ENCODE measurements around the gene SYNGR3.

SYNGR3 gene

DNA sequence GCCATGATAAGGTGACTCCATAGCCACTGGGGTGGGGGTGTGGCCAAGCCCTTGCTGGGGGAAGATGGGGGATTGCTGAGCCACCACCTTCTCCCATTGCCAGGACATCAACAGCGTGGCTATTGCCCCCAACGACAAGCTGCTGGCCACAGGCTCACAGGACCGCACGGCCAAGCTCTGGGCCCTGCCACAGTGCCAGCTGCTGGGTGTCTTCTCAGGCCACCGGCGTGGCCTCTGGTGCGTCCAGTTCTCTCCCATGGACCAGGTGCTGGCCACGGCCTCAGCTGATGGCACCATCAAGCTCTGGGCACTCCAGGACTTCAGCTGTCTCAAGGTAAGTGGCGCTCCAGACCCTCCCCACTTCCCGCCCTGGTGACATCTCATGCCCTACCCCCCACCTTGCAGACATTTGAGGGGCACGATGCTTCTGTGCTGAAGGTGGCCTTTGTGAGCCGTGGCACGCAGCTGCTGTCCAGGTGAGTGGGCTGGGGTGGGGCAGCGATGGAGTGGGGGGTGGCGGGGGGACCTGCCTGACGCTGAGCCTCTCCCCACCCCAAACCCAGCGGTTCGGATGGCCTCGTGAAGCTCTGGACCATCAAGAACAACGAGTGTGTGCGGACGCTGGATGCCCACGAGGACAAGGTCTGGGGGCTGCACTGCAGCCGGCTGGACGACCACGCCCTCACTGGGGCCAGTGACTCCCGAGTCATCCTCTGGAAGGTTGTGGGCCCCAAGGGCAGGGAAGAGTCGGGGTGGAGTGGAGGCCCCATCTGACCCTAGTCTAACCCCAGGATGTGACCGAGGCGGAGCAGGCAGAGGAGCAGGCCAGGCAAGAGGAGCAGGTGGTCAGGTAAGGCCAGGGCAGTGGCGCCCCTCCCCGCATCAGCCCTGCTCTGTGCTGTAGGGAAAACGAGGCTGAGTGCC is 12.6 kb upstream of the SYNGR3 start:
- DNase-seq, result no peak

- no peak for DNase-seq
Measured at GRCh38 chr16:1977875-1978268, 11.9 kb upstream of the SYNGR3 start.

DNA sequence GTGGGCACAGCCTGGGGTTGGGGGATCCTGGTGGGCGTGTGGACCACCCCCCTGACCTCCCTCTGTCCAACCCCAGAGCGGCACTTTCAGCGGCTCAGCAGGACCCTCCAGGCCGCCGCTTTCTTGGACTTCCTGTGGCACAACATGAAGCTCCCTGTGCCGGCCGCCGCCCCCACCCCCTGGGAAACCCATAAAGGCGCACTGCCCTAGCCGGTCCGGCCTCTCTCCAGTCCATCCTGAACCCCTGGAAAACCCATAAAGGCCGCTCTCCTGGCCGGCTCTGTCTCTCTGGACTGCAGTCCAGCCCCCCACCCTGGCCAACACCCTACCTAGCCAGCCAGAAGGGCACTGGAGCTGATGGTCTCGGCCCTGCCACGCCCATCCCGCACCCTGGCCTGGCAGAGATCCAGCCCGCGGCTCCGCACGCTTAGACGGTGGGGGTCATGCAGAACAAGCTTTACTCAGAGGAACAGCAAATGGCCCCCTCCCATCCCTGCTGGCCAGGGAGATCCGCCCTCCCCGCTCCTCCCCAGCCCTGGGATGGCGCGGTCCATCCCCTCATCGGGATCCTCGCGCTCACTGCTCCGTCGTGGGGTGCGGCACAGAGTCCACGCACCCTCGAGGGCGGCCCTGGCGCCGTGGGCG is 11.2 kb upstream of the SYNGR3 start:
- DNase-seq, result no peak

DNA sequence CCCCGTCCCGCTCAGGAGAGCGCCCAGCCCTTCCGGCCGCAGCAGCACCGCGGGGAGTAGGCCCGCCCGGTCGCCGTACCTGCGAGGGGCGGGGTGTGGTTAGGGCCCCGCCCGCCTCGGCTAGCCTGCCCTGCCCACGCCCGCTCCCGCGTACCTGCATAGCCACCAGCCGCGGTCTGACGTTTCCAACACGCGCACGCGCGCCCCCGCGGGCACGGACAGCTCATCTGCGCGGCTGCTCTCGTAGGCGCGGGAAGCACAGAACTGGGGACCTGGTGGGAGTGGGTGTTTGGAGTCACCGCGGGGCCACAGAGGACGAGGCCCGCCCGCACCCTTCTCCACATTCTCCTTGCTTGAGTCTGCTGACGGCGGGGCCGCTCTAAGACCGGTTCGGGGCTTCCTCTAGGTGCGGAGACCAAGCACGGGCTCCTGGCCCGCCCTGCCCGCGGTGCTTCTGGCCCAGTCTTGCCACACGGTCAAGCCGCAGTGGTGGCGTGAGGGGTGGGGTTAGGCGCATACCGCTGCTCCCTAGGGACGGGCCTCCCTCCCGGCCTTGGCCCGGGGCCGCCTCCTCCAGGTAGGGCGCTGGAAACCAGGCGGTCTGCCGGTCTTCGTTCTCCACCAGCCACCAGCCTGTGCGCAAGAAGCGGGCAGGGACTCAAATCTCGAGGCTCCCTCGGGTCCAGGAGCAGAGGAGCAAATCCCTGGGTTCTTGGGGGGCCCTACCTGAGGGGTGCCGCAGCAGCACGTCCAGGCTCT is 10.3 kb upstream of the SYNGR3 start:
- DNase-seq, result peak in 1 of 2 donors; percentile 52

- no peak for DNase-seq
Measured at GRCh38 chr16:1980030-1980769, 9.6 kb upstream of the SYNGR3 start.

DNA sequence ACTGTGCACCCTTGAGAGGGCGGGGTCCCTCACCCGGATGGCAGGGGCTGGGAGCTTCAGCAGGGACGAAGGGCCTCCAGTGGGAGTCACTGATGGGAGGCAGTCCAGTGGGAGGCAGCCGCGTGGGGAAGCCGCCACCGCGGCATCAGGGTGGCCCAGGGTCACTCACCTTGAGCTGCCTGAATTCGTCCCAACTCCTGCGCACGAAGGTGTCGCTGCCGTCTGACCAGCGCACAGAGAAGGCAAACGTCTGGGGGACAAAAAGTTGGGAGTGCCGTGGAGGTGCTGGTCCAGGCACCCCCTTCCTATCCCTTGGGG is 9.0 kb upstream of the SYNGR3 start:
- DNase-seq, result no peak

DNA sequence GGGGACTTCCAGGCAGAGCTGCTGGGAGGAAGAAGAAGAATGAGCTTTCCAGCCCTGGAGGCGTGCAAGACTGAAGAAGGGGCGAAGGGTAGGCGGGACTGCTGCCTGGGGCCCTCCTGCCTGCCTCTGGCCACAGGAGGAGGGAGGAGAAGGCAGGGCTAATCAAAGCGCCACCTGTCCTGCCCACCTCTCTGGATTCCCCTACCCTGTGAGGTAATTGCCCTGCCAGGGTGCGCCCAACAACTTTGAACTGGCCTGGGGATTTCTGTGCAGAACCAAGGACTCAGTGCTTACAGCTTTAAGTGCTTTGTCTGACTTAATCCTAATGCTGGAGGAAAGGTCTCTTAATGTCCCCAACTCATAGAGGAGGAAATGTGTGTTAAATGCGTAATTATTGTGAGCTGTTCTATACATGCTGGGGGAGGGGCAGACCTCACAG is 8.4 kb upstream of the SYNGR3 start, which contains the start of gene NOXO1:
Gene NOXO1, minus strand, starts transcription at position 72 of the 439 bp plus-strand sequence. CDS start 290 bp downstream, outside the sequence.
- DNase-seq, result no peak

- no peak for DNase-seq
Measured at GRCh38 chr16:1982013-1982433, 7.7 kb upstream of the SYNGR3 start.

DNA sequence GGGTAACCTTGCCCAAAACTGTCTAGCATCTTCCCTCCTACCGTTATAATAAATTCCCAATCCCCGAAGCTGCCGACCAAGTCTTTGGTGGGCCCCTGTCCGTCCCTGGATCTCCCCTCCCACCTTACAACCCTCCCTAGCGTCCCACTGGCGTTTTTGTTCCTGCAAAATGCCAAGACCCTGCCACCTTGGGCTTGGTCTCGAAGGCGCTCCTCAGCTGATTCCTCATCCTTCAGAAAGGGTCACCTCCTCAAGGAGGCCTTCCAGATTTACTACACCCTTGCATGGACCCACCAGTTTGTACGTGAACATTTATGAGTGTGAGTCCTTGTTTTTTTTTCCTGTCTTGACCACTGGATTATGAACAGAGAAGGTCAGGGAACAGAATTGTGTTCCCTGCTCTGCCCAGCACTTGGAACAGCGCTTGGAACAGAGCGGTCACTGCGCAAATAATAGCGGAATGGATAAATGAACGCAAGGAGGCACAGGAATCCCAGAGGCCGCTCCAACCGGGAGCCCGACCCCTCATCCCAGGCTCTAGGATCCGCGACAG is 6.7 kb upstream of the SYNGR3 start:
- no peak for DNase-seq

GRCh38 chr16:1983544-1984346 is 6.0 kb upstream of the SYNGR3 start, which contains the start of gene GFER:
GFER (plus strand) TSS chr16:1984193; CDS start chr16:1984219, 26 bp downstream.
- peak; percentile 82 to 83 for DNase-seq

DNA sequence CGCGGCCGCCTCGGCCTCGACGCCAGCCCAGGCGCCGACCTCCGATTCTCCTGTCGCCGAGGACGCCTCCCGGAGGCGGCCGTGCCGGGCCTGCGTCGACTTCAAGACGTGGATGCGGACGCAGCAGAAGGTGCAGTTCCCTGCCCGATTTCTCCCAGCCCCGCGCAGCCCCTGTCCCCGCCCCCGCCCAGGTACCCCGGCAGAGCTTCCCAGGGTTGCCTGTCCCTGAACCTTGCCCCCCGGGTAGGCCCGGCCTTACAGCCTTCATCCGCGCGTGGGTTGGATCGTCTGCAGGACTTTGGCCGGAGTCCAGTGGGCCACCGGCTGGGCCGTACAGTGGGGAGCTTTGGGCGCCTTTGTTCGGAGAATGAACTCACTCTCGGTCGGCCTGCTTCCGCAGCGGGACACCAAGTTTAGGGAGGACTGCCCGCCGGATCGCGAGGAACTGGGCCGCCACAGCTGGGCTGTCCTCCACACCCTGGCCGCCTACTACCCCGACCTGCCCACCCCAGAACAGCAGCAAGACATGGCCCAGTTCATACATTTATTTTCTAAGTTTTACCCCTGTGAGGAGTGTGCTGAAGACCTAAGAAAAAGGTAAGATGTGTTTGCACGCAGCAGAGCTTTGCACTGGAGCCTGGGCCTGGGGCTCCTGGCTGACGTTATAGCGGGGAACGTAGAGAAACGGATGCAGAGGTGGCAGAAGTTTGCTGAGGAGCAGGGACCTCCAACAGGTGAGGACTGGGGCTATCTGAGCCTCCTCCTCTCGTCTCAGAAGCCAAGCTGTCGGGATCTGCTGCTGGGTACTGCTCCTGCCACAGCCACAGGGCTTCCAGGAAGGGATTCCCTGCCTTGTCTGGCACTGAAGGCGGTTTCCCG is 5.2 kb upstream of the SYNGR3 start:
- DNase-seq, result no peak

DNA sequence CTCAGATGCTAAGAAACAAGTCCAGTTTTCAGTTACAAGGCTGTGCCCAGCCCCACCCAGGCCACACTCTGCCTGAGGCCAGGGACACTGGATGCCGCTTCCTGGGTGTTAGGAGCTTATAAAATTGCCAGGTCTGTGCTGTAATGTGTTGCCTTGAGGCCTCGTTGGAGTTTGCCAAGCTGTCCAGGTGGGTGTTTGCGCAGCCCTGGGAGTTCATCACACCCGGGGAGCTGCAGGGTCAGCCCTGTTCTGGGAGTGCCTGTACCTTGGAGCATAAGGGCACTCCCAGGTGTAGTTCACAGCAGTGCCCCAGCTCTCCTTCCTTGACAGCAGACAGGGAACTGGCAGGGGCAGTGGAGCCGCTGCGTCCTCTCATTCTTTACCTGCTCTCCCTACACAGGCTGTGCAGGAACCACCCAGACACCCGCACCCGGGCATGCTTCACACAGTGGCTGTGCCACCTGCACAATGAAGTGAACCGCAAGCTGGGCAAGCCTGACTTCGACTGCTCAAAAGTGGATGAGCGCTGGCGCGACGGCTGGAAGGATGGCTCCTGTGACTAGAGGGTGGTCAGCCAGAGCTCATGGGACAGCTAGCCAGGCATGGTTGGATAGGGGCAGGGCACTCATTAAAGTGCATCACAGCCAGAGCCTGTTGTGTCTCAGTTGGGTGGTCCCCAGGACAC is 4.2 kb upstream of the SYNGR3 start:
- no peak for DNase-seq

GRCh38 chr16:1987198-1987597 is 2.6 kb upstream of the SYNGR3 start:
- DNase-seq, result no peak

- DNase-seq, result no peak
Measured at GRCh38 chr16:1990101-1990350, 256 bp downstream of the SYNGR3 start.

DNA sequence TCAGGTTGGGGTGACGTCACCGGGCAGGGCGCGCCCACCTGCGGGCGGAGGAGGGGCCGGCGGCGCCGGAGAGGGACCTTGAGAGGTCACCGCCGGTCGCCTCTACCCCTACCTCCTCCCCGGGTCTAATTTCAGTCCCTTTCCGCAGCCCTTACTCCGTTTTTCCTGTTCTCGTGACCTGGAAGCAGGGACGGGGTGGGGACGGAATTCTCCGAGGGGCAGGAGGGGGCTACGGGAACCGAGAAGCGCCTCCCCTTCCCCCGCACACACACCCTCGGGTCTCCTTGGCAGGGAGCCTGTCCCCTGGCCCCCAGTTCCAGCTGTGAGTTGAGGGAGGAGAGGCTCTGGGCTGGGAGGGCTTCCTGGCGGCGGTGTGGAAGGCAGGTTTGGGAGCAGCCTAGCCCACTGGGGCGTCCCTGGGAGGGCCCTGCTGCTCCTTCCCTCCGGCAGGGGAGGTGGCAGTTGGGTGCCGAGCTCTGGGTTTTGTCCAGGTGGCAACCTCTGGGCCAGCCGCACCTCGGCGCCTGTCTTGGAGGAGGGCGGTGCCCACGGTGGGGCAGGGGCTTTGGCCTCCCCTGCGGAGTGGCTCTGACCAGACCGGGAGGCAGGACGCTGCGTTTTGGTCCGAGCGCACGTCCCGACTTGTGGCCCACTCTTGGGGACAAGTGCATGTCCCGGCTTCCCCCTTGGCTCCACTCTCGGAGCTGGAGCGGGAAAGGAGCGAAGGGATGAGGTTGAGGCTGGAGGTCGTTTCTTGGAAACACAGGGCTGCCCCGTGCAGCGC is 773 bp downstream of the SYNGR3 start:
- peak; percentile 50 to 65 for DNase-seq

GRCh38 chr16:1991135-1991551 is 1.4 kb downstream of the SYNGR3 start:
- peak; percentile 72 to 77 for DNase-seq

GRCh38 chr16:1991588-1991947 is 1.8 kb downstream of the SYNGR3 start:
- DNase-seq, result no peak

DNA sequence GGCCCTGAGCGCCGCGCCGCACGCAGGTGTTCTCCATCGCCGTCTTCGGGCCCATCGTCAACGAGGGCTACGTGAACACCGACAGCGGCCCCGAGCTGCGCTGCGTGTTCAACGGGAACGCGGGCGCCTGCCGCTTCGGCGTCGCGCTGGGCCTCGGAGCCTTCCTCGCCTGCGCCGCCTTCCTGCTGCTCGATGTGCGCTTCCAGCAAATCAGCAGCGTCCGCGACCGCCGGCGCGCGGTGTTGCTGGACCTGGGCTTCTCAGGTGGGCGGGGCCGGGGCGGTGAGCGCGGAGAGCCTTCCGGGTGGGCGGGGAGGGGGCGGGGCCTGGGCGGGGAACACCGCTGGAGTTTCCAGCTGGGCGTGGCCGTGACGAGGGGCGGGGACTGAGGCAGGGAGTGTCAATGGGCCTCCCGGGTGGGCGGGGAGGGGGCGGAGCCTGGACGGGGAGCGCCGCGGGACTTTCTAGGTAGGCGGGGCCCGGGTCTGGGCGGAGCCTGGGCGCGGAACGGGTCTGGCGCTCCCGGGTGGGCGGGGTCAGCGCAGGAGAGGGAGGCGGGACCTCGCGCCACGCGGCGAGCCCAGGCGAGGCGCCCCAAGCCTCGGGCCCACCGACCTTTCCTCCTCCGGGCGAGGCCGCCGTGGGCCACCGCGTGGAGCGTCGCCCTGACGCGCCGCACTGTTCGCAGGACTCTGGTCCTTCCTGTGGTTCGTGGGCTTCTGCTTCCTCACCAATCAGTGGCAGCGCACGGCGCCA is 2.4 kb downstream of the SYNGR3 start:
- DNase-seq, result peak; percentile 97 to 99
